H1 (cell line): Measurements from ENCODE around the gene POLR1F. TPM values are rescaled to one million over a fixed set of nuclear protein-coding genes. Genes with fewer than 3 reads are reported as not detected.
A peak's percentile ranks its signal among the peaks of the same experiment; 100 is the strongest.

ENCODE experiments used
- CTCF ChIA-PET: fragments of 300-600 bp; sonication (Branson Sonifier 250); formaldehyde crosslinking; loops from one replicate; lab custom pipeline; 2021; ENCODE audit not compliant: partially characterized antibody; lab: Charles Lee
- POLR2A ChIA-PET: fragments of 300-600 bp; sonication (Branson Sonifier 250); formaldehyde crosslinking; loops from one replicate; lab custom pipeline; 2021; ENCODE audit warnings: inconsistent platforms; ENCODE audit not compliant: partially characterized antibody; lab: Charles Lee
- DNase-seq, 2 experiments: peaks; one replicate each; pipeline versions ENCODE4 v3.0.0 to v3.0.0-alpha.2; 2010 to 2022; ENCODE audit warnings: low spot score in 2 of 2, low read depth in 1 of 2, mixed read lengths in 1 of 2
- FAIRE-seq: peaks from 2 replicates; lab custom pipeline; 2011; peaks lifted over from hg19 to GRCh38; lab: Jason Lieb, UNC
- H2AFZ ChIP-seq: 2 replicates; pipeline ENCODE4 v1.8.1; 2012; ENCODE audit warnings: low read length, inconsistent platforms
- H2AK5ac ChIP-seq: 2 replicates; pipeline ENCODE4 v1.6.1; 2013; ENCODE audit warnings: low read depth, low read length
- H2BK120ac ChIP-seq: replicated peaks from 2 replicates; pipeline ENCODE3; 2013; ENCODE audit warnings: low read depth, low read length, inconsistent platforms
- H2BK12ac ChIP-seq: 2 replicates; pipeline ENCODE4 v1.6.1; 2013; ENCODE audit warnings: low read depth, low read length
- H2BK15ac ChIP-seq: 2 replicates; pipeline ENCODE4 v1.6.1; 2013; ENCODE audit warnings: low read length
- H2BK20ac ChIP-seq: 2 replicates; pipeline ENCODE4 v1.6.1; 2013; ENCODE audit warnings: low read length
- H2BK5ac ChIP-seq: 2 replicates; pipeline ENCODE4 v1.6.1; 2013; ENCODE audit warnings: low read depth, low read length
- H3K14ac ChIP-seq: 2 replicates; pipeline ENCODE4 v1.6.1; 2013; ENCODE audit warnings: inconsistent platforms; ENCODE audit not compliant: insufficient read length
- H3K18ac ChIP-seq: 2 replicates; pipeline ENCODE4 v1.6.1; 2013; ENCODE audit warnings: low read length; ENCODE audit errors: extremely low read depth
- H3K23ac ChIP-seq: 2 replicates; pipeline ENCODE4 v1.6.1; 2013; ENCODE audit warnings: inconsistent platforms; ENCODE audit not compliant: insufficient read length
- H3K23me2 ChIP-seq: 2 replicates; pipeline ENCODE4 v1.6.1; 2013; ENCODE audit warnings: low read depth, low read length
- H3K27ac ChIP-seq: 2 replicates; pipeline ENCODE4 v1.6.1; 2011; ENCODE audit warnings: low read depth, low read length, inconsistent platforms
- H3K27me3 ChIP-seq, 4 experiments: replicated peaks in 1 of 4; 1 replicate in 1 of 4; 2 replicates in 3 of 4; pipeline versions ENCODE4 v1.6.1 to v1.8.1; 2011 to 2013; ENCODE audit warnings: low read length in 3 of 4, mild to moderate bottlenecking in 3 of 4, inconsistent platforms in 2 of 4, mixed read lengths in 2 of 4, moderate library complexity in 1 of 4; ENCODE audit not compliant: control insufficient read depth in 3 of 4, insufficient read depth in 3 of 4; ENCODE audit errors: extremely low read depth in 1 of 4
- H3K36me3 ChIP-seq, 4 experiments: 2 replicates each; pipeline versions ENCODE4 v1.6.1 to v1.8.1; 2011 to 2013; ENCODE audit warnings: mild to moderate bottlenecking in 4 of 4, low read length in 3 of 4, moderate library complexity in 2 of 4, control low read depth in 1 of 4, inconsistent platforms in 1 of 4; ENCODE audit not compliant: insufficient read depth in 4 of 4, control insufficient read depth in 2 of 4
- H3K4ac ChIP-seq: replicated peaks from 2 replicates; pipeline ENCODE3; 2013; ENCODE audit warnings: low read length, low read depth, mixed read lengths, inconsistent platforms; ENCODE audit not compliant: insufficient read length
- H3K4me1 ChIP-seq, 4 experiments: replicated peaks in 1 of 4; 1 replicate in 1 of 4; 2 replicates in 3 of 4; pipeline versions ENCODE4 v1.6.1 to v1.8.1; 2011 to 2013; ENCODE audit warnings: low read length in 3 of 4, inconsistent platforms in 2 of 4, mixed read lengths in 1 of 4; ENCODE audit not compliant: insufficient read depth in 4 of 4, control insufficient read depth in 3 of 4
- H3K4me2 ChIP-seq, 2 experiments: 2 replicates each; pipeline versions ENCODE4 v1.6.1 to v1.8.1; 2011 to 2013; ENCODE audit warnings: low read depth in 2 of 2, low read length in 2 of 2, control low read depth in 1 of 2, inconsistent platforms in 1 of 2, mild to moderate bottlenecking in 1 of 2; ENCODE audit not compliant: insufficient read depth in 1 of 2
- H3K4me3 ChIP-seq, 4 experiments: fragments of 200-600, 300-600 bp in 1 of 4; sonication (generic), shearing (Covaris generic), sonication (Bioruptor Twin) in 1 of 4; 2 replicates each; pipeline versions ENCODE4 v1.5.1 to v1.8.1; 2011 to 2016; ENCODE audit warnings: low read length in 4 of 4, low read depth in 3 of 4, control low read depth in 2 of 4, inconsistent platforms in 2 of 4, mild to moderate bottlenecking in 2 of 4, mixed read lengths in 1 of 4, moderate library complexity in 1 of 4; ENCODE audit not compliant: insufficient read depth in 2 of 4; ENCODE audit errors: extremely low read depth in 1 of 4
- H3K56ac ChIP-seq: replicated peaks from 2 replicates; pipeline ENCODE3; 2013; ENCODE audit warnings: low read depth, mild to moderate bottlenecking, mixed read lengths, low read length, inconsistent platforms; ENCODE audit not compliant: insufficient read length
- H3K79me1 ChIP-seq: 2 replicates; pipeline ENCODE4 v1.6.1; 2013; ENCODE audit warnings: low read depth, low read length, control low read depth
- H3K79me2 ChIP-seq, 2 experiments: 2 replicates each; pipeline versions ENCODE4 v1.6.1 to v1.8.1; 2012 to 2013; ENCODE audit warnings: low read length in 2 of 2, mild to moderate bottlenecking in 2 of 2, inconsistent platforms in 1 of 2; ENCODE audit not compliant: insufficient read depth in 2 of 2, control insufficient read depth in 1 of 2
- H3K9ac ChIP-seq, 4 experiments: replicated peaks in 1 of 4; 1 replicate in 1 of 4; 2 replicates in 3 of 4; pipeline versions ENCODE4 v1.6.1 to v1.8.1; 2011 to 2013; ENCODE audit warnings: low read depth in 3 of 4, low read length in 3 of 4, control low read depth in 2 of 4, mild to moderate bottlenecking in 2 of 4, moderate library complexity in 2 of 4, inconsistent platforms in 1 of 4; ENCODE audit errors: extremely low read depth in 1 of 4
- H3K9me3 ChIP-seq, 2 experiments: 2 replicates each; pipeline versions ENCODE4 v1.6.1 to v1.8.1; 2012 to 2013; ENCODE audit warnings: mild to moderate bottlenecking in 2 of 2, moderate library complexity in 2 of 2, control low read depth in 1 of 2, inconsistent platforms in 1 of 2, low read depth in 1 of 2, low read length in 1 of 2, mixed read lengths in 1 of 2; ENCODE audit not compliant: insufficient read depth in 2 of 2
- H4K20me1 ChIP-seq, 2 experiments: replicated peaks in 1 of 2; 2 replicates each; pipeline versions ENCODE3 to v1.8.1; 2011 to 2013; ENCODE audit warnings: inconsistent platforms in 2 of 2, low read length in 2 of 2, mild to moderate bottlenecking in 1 of 2; ENCODE audit not compliant: insufficient read depth in 2 of 2, control insufficient read depth in 1 of 2
- H4K5ac ChIP-seq: 2 replicates; pipeline ENCODE4 v1.6.1; 2013; ENCODE audit warnings: low read length, low read depth, mixed read lengths, inconsistent platforms; ENCODE audit not compliant: insufficient read length
- H4K8ac ChIP-seq: 2 replicates; pipeline ENCODE4 v1.8.0; 2013; ENCODE audit warnings: mild to moderate bottlenecking, moderate library complexity, low read length, inconsistent platforms; ENCODE audit not compliant: insufficient read depth; ENCODE audit errors: extremely low read depth
- H4K91ac ChIP-seq: replicated peaks from 2 replicates; pipeline ENCODE3; 2013; ENCODE audit warnings: low read length, mixed read lengths, inconsistent platforms; ENCODE audit not compliant: insufficient read length
- WGBS, 2 experiments: shearing (Covaris generic) in 1 of 2; methylation state at CpG; one replicate each; pipeline versions ENCODE4 v1.1.6 to v1.1.7; 2013 to 2015; ENCODE audit warnings: low lambda C conversion rate in 2 of 2, mixed read lengths in 2 of 2, inconsistent platforms in 1 of 2, low coverage in 1 of 2, missing lambda C conversion rate in 1 of 2; ENCODE audit not compliant: insufficient replicate concordance in 2 of 2, insufficient coverage in 1 of 2, insufficient read length in 1 of 2; ENCODE audit errors: extremely low coverage in 1 of 2, missing lambda C conversion rate in 1 of 2; 5-methylcytosine and 5-hydroxymethylcytosine counted together
- polyA plus RNA-seq, 7 experiments: library from polyadenylated mRNA; depleted of rRNA in 3 of 7; stranded (reverse) in 5 of 7; unstranded in 2 of 7; fragments of >200 nt in 5 of 7; fragments of 200-250 nt in 2 of 7; gene quantifications; 1 replicate in 5 of 7; 2 replicates in 1 of 7; 4 replicates in 1 of 7; pipeline versions ENCODE4 v1.2.1 to v1.2.3, GENCODE V29; 2011 to 2013; ENCODE audit warnings: missing spikeins in 2 of 7, mixed read lengths in 2 of 7
- total RNA-seq: library from RNA; stranded (reverse); fragmentation: NEBNext Ultra II Directional; extraction: Animal tissue kit (Norgen Biotek cat#: 25700); gene quantifications from 2 replicates; pipeline ENCODE4 v1.2.1, GENCODE V29; 2021

Gene POLR1F
- total and polyA plus RNA-seq, 2 of the 8 experiments (the other 6 are each of a cell fraction or from before 2014, with no cell fraction given) = 11.2 to 24.6 TPM

DNA sequence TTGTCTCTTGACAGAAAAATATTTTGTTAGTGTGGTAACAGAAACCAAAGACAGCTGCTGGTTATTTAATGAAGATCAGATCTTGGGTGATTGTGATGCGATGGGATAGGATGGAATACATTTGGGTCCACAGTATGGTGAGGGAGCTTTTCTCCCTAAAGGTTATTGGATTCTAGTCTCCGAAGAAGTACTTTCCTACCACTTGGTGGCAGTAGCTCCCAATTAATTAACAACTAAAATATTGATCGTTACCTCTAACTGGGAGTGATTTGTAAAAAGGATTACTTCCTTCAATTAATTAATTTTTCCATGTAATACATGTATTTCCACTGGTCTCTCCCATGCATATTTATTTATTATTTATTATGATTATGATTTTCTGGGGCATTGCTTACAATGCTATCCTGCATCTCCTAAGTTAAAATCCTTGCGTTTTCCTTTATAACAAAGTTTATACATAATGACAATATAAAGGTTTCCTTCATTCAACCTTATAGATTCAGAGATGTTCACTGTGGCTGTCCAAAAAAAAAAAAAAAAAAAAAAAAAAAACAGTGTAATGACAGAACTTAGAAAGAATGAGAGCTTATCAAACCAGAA is 39.0 kb upstream of the POLR1F start:
- no peaks in the 10 kb centered on the region for H3K23me2 ChIP-seq
- H3K79me1 ChIP-seq = no peaks in the 10 kb centered on the region
- H4K5ac ChIP-seq = no peak overlapping the region
- no peak overlapping the region for H3K56ac ChIP-seq
- H4K20me1 ChIP-seq = no peaks in the 10 kb centered on the region
- no peak overlapping the region for H3K4me3 ChIP-seq
- no peak overlapping the region for H2AK5ac ChIP-seq
- H3K18ac ChIP-seq = no peak overlapping the region
- no peak overlapping the region for H2BK5ac ChIP-seq
- H3K23ac ChIP-seq = no peak overlapping the region
- H3K36me3 ChIP-seq = no peaks in the 10 kb centered on the region
- ChIA-PET POLR2A (interaction anchor here (0.9 kb wide), 1 partner anchor 851 kb away, joined by 4 read pairs; no protein-coding TSS in a partner anchor), CTCF (interaction anchor here (0.6 to 4.4 kb wide), 39 partner anchors 8 to 859 kb away, joined by 3 to 45 read pairs (median 4); partner anchors contain the start of genes POLR1F and TMEM196)
- H3K27me3 ChIP-seq = no peaks in the 10 kb centered on the region
- H4K91ac ChIP-seq = no peak overlapping the region
- no peak overlapping the region for H3K4me2 ChIP-seq
- 0 out of 2 replicates have a peak overlapping the region, but pooled peaks have one; percentile 25 for H2AFZ ChIP-seq
- no peak overlapping the region for H3K9ac ChIP-seq
- no peak overlapping the region for H4K8ac ChIP-seq
- no peaks in the 10 kb centered on the region for H3K4me1 ChIP-seq
- no peak overlapping the region for H3K14ac ChIP-seq
- DNase-seq = no peak
- no peak overlapping the region for H2BK15ac ChIP-seq
- H3K79me2 ChIP-seq = no peaks in the 10 kb centered on the region
- 44% methylated on average over 4 of the region's 4 CpGs; no CpG with 5 or more reads in 1 of the 2 experiments for WGBS, 2 experiments
- H3K9me3 ChIP-seq = no peaks in the 10 kb centered on the region
- no peak overlapping the region for H3K27ac ChIP-seq
- H2BK120ac ChIP-seq = no peak overlapping the region
- FAIRE-seq = peak; percentile 57
- no peak overlapping the region for H2BK20ac ChIP-seq
- no peak overlapping the region for H2BK12ac ChIP-seq
- H3K4ac ChIP-seq = no peak overlapping the region
